Left hindlimb (tissue), 1 donor: ENCODE measurements around the gene OR1M1.
"Not testable (repeated sequence)": the region's sequence is repeated elsewhere in the genome, so short reads cannot be mapped to it uniquely, and the experiment has no call there.

Experiments used
- DNase-seq: peaks from one replicate; pipeline ENCODE4 v3.0.0-alpha.2; 2018

Gene OR1M1, protein sequence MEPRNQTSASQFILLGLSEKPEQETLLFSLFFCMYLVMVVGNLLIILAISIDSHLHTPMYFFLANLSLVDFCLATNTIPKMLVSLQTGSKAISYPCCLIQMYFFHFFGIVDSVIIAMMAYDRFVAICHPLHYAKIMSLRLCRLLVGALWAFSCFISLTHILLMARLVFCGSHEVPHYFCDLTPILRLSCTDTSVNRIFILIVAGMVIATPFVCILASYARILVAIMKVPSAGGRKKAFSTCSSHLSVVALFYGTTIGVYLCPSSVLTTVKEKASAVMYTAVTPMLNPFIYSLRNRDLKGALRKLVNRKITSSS

DNA sequence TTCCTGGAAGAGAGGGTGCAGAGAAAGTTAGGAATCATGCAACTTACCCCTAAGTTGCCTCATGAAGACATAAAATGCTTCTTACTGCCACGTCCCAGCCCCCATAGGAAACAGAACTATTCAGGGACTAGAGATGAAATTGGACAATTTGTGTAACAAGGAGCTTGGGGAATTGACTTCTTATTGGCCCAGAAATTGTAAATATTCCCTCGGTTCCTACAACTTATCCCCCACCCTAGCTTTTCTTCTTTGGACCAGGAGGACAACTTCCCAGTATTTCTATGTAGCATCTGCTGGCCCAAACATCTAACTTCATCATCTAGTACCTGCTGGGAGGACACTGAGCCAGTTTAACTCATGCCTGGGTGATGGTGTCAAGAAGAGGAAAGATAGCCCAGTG is at the start of gene OR1M1:
Gene OR1M1 (plus strand): TSS at position 301 of the 400 bp plus-strand sequence. CDS start 6,184 bp downstream, outside the sequence.
- no peak for DNase-seq

DNA sequence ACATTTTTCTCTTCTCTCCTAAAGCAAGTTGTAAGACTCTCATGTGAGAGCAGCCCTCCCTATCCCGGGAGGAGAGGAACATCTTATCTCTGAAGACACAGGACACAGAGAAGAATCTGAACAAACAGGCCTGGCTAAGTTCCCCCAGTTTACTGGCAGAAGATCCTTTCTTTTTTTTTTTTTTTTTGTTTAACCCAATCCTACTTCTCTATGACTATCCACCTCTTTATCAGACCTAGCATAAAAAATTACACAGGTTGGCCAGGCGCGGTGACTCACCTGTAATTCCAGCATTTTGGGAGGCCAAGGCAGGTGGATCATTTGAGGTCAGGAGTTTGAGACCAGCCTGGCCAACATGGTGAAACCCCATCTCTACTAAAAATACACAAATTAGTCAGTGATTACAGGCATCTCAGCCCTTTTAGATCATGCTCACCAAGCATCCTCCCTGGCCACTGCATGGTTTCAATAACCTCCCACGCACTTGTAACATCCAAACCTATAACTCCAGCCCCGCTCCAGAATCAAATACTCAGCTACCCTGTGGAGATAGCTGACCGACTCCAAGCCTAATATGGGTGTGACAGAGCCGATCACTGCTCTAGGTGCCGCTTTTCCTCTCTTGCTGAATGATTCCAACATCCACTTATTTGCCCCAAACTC is 49.3 kb upstream of the OR1M1 start:
- DNase-seq: no peak

DNA sequence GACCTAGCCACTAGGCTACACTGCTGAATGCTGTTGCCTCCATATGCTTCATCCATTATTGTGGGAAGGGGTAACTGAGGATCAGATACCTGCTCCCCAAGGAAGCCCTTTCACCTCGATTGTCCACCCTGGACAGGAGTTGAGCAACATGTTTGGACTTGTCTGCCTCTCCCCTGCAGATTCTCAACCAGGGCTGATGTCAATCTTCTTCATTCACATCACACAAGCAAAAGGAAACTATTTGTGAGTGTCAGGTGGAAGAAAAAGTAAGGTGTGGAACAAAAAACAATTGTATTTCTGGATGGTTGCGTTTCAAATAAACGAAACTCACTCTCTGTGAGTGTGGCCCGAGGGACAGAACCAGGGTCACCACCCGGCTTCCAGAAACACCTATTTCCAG is 47.1 kb upstream of the OR1M1 start:
- DNase-seq: no peak

DNA sequence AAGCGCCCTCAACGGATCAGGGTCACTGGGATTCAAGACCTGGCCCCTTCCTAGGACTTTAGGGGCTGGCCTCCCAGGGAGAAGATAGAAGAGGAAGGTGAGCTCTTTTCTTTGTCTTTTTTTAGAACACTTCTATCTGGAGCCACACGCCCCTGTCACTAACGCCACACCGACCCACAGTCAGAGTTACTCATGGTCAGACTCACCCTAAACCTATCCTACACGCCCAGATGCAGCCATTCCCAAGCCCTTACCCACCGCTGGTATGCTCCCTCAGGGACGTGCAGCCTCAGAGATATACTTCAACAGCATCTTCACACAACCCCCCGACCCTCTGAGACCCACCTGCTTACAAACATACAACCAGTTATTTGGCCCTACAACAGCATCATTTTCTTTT is 46.7 kb upstream of the OR1M1 start:
- DNase-seq: no peak

DNA sequence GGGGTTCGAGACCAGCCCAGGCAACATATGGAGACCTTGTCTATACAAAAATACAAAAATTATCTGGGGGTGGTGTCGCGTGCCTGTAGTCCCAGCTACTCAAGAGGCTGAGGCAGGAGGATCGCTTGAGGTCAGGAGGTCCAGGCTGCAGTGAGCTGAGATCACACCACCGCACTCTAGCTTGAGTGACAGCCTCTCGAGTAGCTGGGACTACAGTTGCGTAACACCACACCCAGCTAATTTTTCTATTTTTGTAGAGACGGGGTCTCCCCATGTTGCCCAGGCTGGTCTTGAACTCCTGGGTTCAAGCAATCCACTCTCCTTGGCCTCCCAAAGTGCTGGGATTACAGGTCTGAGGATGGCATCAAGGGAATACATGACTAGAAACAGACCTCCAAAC is 45.8 kb upstream of the OR1M1 start:
- DNase-seq: no peak

DNA sequence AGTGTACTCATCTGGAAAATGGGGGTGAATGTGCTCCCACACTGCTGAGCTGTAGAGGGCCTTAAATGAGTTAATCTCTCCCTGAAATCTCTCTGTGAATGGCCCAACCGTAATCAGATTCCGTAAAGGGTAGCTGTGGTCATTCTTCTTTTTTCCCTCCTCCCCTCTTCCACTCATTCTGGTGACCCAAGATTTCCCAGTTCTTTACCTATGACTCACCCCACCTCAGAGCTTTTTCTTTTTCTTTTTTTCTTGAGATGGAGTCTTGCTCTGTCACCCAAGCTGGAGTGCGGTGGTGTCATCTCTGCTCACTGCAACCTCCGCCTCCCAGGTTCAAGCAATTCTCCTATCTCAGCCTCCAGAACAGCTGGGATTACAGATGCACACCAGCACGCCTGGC is 43.3 kb upstream of the OR1M1 start:
- DNase-seq: no peak

DNA sequence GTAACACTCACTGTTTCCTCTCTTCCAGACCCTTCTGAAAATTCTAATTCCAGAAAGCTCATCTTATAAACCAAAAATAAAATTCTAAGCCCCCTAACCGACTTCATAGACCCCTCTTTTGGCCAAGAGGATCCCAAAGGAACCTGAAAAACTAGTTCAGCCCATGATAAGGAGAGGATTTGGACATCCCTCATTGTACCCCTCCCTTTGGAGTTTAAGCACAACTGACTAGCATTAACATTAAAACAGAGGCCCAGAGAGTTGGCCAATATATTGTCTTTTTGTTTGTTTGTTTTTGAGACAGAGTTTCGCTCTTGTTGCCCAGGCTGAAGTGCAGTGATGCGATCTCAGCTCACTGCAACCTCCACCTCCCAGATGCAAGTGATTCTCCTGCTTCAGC is 42.4 kb upstream of the OR1M1 start:
- no peak for DNase-seq

DNA sequence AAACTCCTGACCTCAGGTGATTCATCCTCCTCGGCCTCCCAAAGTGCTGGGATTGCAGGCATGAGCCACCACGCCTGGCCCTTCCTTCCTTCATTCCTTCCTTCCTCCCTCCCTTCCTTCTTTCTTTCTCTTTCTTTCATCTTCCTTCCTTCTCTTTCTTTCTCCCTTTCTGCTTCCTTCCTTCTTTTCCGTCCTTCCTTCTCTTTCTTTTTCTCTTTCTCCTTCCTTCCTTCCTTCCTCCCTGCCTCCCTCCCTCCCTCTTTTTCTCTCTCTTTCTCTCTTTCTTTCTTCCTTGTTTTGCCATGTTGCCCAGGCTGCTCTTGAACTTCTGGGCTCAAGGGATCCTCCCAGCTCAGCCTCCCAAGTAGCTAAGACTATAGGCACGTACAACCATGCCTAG is 40.2 kb upstream of the OR1M1 start:
- no peak for DNase-seq

DNA sequence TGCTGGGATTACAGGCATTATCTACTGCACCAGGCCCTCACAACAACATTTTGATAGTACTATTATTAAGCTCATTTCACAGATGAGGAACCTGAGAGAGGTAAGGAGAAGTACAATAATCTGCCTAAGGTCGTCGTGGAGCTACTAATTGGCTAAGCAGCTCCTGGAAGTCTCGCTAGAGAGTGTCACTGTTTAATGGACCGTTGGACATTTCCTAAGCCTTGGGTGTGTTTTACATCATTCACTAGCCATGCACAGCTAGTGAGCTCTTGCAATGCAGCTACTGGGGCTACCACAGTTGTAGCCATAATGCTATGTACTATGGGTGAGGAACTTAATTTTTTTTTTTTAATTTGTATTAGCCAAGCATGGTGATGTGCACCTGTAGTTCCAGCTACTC is 34.0 kb upstream of the OR1M1 start:
- DNase-seq: no peak

DNA sequence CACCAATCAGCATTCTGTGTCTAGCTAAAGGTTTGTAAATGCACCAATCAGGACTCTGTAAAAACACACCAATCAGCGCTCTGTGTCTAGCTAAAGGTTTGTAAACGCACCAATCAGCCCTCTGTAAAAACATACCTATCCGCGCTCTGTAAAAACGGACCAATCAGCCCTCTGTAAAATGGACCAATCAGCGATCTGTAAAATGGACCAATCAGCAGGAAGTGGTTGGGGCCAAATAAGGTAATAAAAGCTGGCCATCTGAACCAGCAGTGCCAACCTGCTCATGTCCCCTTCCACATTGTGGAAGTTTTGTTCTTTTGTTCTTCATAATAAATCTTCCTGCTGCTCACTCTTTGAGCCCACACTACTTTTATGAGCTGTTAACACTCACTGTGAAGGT is 33.2 kb upstream of the OR1M1 start:
- not testable (repeated sequence) for DNase-seq

DNA sequence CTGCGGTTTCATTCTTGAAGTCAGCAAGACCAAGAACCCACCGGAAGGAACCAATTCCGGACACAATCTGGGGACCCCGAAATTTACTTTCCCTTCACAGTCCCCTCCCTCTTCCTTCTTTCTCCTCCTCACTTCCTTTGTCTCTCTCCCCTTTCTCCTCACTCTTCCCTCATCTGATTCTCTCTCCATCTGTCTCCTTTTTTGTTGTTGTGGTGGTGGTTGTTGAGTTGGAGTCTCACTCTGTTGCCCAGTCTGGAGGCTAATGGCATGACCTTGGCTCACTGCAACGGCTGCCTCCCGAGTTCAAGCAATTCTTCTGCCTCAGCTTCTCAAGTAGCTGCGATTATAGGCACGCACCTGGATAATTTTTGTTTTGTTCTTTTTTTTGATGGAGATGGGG is 32.7 kb upstream of the OR1M1 start:
- no peak for DNase-seq

DNA sequence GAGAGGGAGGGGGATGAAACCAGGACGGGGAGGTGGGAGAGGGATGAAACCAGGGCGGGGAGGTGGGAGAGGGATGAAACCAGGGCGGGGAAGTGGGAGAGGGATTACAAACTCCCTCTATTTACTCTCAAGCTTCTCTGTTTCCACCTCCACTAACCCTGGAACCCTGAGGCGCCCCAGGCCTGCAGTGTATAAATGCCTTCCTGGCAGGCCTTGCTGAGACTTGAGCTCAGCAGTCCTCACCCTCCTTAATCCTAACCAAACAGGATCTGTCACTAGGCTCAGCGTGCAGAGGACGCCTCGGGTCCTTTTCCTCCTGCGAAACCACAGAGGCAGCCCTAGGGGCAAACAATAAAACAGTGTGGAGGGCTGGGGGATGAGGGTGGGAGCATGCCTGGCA is 32.1 kb upstream of the OR1M1 start:
- no peak for DNase-seq

DNA sequence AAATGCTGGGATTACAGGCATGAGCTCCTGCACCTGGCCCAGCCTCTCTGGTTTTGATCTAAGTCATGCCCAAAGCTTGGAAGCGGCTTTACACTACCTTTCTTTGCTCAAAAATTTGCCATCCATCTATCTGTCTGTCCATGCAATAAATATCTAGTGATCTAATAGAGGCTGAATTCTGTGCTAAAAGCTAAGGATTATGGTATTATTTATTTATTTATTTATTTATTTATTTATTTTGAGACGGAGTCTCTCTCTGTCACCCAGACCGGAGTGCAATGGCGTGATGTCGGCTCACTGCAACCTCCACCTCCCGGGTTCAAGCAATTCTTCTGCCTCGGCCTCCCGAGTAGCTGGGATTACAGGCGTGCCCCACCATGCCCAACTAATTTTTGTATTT is 30.7 kb upstream of the OR1M1 start:
- DNase-seq: not testable (repeated sequence)

DNA sequence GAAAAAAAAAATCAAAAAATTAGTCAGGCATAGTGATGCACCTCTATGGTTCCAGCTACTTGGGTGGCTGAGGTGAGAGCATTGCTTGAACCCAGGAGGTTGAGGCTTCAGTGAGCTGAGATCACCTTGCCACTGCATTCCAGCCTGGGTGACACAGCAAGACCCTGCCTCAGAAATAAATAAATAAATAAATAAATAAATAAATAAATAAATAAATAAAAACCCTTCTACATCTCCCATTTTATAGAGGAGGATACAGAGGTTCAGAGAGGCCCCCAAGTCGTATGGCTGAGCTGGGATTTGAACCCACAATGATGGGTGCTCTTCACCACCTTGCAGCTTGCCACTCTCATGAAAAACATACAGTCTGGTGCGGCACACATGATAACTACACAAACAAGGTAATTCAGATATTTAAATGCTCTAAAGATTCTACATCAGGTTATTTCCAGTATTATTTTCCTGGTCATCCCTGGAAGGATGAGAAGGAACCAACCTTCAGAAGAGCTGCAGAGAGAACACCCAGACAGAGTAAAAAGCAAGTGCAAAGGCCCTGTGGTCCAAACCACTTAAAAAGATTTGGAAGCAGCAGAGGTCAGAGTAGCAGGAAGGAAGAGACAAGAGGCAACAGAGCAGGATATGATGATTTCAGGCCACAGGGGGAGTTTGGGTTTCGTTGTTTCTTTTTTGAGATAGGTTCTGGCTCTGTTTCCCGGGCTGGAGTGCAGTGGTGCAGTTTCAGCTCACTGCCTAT is 29.2 kb upstream of the OR1M1 start:
- no peak for DNase-seq

DNA sequence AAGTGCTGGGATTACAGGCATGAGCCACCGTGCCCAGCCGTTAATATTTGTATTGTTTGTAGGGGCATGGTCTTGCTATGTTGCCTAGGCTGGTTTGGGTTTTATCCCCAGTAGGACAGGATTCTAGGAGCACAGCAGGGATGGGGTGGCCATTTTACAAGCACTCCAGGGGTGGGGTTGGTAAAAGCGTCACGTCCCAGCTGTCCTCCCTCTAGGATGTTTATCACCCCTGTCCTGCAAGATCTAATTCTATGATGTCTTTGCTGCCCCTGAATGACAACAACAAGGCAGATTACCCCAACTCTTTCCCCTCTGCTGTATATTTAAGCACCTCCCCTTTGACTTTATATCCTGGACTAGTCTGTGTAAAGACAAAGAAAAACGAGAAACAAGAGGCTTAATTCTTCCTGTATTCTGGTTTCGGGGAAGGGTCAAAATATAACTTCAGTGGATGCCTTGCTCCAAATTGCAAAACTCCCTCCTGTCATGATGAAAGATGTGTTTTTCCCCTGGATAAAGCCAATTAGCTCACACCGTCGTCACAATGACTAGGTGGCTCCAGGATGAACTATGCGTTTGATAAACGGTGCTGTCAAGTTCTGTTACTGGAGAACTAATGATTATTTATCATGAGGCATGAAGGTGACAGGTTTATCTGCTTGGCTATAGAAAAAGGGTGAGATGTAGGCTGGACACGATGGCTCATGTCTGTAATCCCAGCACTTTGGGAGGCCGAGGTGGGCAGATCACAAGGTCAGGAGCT is 27.8 kb upstream of the OR1M1 start:
- no peak for DNase-seq

DNA sequence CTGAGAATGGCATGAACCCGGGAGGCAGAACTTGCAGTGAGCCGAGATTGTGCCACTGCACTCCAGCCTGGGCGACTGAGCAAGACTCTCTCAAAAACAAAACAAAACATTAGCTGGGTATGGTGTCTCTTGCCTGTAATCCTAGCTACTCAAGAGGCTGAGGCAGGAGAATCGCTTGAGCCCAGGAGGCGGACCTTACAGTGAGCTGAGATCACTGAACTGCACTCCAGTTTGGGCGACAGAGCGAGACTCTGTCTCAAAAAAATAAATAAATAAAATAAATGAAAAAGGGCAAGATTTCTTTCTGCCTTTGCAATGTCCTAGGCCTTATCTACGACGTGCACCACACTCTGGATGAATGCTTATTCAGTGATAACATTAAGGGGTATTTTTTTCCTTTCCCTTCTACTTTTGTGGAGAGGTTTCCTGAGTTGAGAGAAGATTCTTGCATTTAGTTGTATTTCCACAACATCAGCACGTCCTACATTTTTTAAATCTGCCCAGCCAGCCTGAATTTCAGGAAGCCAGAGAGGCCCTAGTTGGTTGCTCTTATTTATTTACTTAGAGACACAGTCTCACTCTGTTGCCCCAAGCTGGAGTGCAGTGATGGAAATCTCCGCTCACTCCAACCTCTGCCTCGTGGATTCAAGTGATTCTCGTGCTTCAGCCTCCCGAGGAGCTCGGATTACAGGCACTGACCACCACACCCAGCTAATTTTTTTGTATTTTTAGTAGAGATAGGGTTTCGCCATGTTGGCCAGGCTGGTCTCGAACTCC is 26.1 kb upstream of the OR1M1 start:
- DNase-seq: no peak

DNA sequence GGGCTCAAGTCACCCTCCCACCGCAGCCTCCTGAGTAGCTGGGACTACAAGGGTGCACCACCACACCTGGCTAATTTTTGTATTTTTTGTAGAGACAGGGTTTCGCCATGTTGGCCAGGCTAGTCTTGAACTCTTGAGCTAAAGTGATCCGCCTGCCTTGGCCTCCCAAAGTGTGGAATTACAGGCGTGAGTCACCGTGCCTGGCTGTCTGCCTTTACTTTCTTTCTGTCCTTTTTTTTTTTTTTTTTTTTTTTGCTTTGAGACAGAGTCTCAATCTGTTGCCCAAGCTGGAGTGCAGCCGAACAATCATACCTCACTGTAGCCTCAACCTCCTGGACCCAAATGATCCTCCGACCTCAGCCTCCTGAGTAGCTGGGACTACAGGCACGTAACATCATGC is 25.0 kb upstream of the OR1M1 start:
- DNase-seq: no peak

DNA sequence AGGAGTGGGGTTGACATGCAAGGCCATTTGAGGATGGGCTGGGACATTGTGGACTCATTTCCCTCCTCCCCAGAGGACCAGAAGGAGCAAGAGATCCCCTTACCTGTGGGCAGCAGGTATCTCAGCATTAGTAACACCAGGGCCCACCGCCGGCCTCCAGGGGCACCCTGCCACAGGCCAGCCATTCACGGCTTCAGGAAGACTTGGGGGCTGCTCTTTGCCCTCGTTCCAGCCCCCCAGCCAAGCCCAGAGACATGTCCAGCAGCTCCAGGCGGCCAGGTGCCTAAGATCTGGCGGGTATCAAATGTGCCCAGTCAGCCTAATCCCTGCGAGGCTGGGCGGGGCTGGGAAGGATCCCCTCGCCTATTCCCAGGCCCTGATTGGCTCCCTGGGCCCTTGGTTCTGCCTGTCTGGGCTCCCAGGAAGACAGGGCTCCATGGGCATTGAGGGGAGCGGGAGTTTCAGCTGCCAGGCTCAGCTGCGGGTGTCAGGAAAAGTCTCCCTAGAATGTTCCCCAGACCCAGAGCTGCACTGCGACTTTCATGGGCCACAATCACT is 21.3 kb upstream of the OR1M1 start:
- DNase-seq: no peak

DNA sequence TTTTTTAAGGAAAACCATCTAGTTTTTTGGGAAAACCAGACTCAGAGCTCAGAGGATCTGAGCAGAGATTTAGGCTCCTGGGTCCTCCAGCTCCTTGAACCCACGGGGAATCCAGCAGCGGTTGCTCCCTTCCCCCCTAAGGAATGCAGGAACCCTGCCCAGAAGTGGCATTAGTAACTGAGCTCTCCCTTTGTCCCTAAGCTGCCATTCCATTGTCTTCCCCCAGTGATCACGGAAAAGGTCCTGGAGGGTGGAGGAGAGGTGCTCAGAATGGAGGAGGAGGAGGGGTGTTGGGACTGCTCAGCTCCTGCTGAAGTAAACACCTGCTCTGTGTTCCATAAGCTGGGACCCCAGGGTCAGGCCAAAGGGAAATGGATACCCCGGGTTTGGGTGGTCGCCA is 16.8 kb upstream of the OR1M1 start:
- DNase-seq: no peak

DNA sequence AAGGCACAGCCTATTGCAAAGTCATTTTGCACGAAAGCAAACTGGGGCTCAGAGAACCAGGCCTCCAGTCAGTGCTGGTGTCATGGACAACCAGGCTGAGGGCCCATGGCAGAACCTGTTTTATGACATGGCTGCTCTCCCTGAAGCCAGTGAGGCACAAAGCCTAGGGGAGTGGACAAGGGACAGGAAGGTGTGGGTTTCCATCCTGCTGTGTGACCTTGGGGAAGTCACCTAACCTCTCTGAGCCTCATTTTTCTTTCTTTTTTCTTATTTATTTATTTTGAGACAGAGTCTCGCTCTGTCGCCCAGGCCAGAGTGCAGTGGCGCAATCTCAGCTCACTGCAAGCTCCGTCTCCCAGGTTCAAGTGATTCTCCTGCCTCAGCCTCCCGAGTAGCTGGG is 15.1 kb upstream of the OR1M1 start:
- not testable (repeated sequence) for DNase-seq

DNA sequence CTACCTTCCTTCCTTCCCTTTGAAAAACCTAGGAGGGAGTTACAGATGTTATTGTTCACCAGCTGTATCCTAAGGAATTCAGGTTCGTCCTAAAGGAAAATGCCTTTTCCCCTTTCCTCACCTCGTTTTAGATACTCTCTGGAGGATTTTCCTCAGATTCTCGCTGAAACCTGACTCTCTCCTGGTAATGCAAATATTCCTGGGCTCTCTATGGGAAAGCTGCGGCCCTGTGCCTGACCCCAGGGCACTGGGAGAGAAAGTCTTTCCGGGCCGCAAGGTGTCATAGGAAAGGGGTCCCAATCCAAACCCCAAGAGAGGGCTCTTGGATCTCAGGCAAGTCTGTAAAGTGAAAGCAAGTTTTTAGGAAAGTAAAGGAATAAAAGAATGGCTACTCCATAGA is 13.1 kb upstream of the OR1M1 start:
- DNase-seq: no peak
